GM12872 (cell line): ENCODE measurements around the gene LRMDA.

Experiments used
- CTCF ChIP-seq: IDR thresholded peaks from 3 replicates; pipeline ENCODE4 v1.5.1; 2011; ENCODE audit warnings: low read depth, mild to moderate bottlenecking, low read length, moderate library complexity; ENCODE audit not compliant: insufficient read depth

LRMDA gene

GRCh38 chr10:76085002-76085816 is 653.8 kb downstream of the LRMDA start:
- TF ChIP-seq CTCF = no peak

- TF ChIP-seq CTCF = no peak
Observed at GRCh38 chr10:76085817-76086167, 654.4 kb downstream of the LRMDA start.

GRCh38 chr10:76086170-76086760 is 654.8 kb downstream of the LRMDA start:
- no peak for TF ChIP-seq CTCF

GRCh38 chr10:76086761-76087639 is 655.6 kb downstream of the LRMDA start:
- TF ChIP-seq CTCF = peak; percentile 51

GRCh38 chr10:76088008-76088407 is 656.6 kb downstream of the LRMDA start:
- no peak for TF ChIP-seq CTCF

GRCh38 chr10:76088980-76089379 is 657.6 kb downstream of the LRMDA start:
- TF ChIP-seq CTCF = no peak

- no peak for TF ChIP-seq CTCF
Observed at GRCh38 chr10:76089556-76090180, 658.2 kb downstream of the LRMDA start.
